Vagina (tissue), 2 donors: ENCODE results near the gene UBL3.

Source experiments
- POLR2A ChIP-seq, 2 donors: fragments of 450-650 bp; IDR thresholded peaks; one replicate each; pipeline ENCODE4 v1.6.1; 2017; ENCODE audit warnings: antibody characterized with exemption in 2 of 2, mild to moderate bottlenecking in 2 of 2, moderate library complexity in 2 of 2
- TF ChIP-seq, protein P1 (sequence below), 3 experiments: fragments of 450-650 bp in 2 of 3; fragments of 200-600 bp in 1 of 3; sonication (generic) in 1 of 3; IDR thresholded peaks; one replicate each; pipeline ENCODE4 v1.5.1; 2017 to 2019; ENCODE audit warnings: antibody characterized with exemption in 3 of 3, mild to moderate bottlenecking in 2 of 3, moderate library complexity in 2 of 3

DNA sequence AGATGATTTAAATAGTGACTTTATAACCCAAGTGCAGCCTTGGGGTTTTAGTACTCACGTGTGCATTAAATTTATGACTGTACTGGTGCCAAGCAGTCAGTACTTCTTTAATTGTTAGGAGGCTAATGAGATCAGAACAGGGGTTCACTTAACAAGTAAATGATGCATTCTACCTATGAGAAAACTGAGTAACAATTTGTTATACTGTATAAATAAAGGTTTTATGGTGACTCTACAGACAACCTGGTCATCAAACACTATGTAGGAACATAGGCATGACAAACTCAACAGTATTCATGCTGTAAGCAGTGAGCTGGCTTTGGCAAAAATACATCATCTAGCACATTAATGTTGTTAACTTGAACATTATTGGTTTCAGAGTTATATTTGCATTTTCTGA is 75.6 kb downstream of the UBL3 start:
- TF ChIP-seq, protein P1, sequence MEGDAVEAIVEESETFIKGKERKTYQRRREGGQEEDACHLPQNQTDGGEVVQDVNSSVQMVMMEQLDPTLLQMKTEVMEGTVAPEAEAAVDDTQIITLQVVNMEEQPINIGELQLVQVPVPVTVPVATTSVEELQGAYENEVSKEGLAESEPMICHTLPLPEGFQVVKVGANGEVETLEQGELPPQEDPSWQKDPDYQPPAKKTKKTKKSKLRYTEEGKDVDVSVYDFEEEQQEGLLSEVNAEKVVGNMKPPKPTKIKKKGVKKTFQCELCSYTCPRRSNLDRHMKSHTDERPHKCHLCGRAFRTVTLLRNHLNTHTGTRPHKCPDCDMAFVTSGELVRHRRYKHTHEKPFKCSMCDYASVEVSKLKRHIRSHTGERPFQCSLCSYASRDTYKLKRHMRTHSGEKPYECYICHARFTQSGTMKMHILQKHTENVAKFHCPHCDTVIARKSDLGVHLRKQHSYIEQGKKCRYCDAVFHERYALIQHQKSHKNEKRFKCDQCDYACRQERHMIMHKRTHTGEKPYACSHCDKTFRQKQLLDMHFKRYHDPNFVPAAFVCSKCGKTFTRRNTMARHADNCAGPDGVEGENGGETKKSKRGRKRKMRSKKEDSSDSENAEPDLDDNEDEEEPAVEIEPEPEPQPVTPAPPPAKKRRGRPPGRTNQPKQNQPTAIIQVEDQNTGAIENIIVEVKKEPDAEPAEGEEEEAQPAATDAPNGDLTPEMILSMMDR (IDR thresholded peaks at IDR 0.05) = no peak
- no peak for TF ChIP-seq POLR2A (IDR thresholded peaks at IDR 0.05)
